HL-60 (cell line): ENCODE data around the gene MPV17L.
"Not testable (repeated sequence)": the region's sequence is repeated elsewhere in the genome, so short reads cannot be mapped to it uniquely, and the experiment has no call there.

Experiments
- POLR2AphosphoS5 ChIP-seq: IDR thresholded peaks from 2 replicates; pipeline ENCODE4 v1.6.1; 2012; ENCODE audit warnings: low read depth
- SPI1 ChIP-seq: IDR thresholded peaks from 2 replicates; pipeline ENCODE4 v1.6.1; 2012; ENCODE audit warnings: low read depth, mild to moderate bottlenecking, borderline replicate concordance
- TF ChIP-seq, protein P1 (sequence below): IDR thresholded peaks from one replicate; pipeline ENCODE4 v1.5.1; 2011; ENCODE audit warnings: low read length, control low read depth, inconsistent platforms; ENCODE audit not compliant: insufficient read depth
- TF ChIP-seq, protein P2 (sequence below): IDR thresholded peaks from 2 replicates; pipeline ENCODE4 v1.6.1; 2012; ENCODE audit warnings: low read depth; ENCODE audit not compliant: insufficient replicate concordance

DNA sequence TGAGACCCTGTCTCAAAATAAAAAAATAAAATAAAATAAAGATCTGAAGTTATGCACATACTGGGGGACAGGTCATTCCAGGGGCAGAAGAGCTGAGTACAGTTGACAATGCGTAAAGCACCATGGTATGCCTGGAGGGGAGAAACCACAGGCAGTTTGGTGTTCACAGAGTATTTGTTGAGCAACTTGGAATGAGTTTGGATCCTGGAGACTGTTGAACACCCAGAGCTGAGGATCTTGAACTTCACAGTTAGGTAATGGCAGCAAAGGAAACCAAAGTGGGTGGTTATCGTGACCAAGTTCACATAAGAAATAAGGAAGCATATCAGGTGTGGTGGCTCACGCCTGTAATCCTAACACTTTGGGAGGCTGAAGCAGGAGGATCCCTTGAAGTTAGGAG, 8.5 kb downstream of the MPV17L start:
- TF ChIP-seq, protein P1, sequence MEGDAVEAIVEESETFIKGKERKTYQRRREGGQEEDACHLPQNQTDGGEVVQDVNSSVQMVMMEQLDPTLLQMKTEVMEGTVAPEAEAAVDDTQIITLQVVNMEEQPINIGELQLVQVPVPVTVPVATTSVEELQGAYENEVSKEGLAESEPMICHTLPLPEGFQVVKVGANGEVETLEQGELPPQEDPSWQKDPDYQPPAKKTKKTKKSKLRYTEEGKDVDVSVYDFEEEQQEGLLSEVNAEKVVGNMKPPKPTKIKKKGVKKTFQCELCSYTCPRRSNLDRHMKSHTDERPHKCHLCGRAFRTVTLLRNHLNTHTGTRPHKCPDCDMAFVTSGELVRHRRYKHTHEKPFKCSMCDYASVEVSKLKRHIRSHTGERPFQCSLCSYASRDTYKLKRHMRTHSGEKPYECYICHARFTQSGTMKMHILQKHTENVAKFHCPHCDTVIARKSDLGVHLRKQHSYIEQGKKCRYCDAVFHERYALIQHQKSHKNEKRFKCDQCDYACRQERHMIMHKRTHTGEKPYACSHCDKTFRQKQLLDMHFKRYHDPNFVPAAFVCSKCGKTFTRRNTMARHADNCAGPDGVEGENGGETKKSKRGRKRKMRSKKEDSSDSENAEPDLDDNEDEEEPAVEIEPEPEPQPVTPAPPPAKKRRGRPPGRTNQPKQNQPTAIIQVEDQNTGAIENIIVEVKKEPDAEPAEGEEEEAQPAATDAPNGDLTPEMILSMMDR = not testable (repeated sequence)
- TF ChIP-seq, protein P2, sequence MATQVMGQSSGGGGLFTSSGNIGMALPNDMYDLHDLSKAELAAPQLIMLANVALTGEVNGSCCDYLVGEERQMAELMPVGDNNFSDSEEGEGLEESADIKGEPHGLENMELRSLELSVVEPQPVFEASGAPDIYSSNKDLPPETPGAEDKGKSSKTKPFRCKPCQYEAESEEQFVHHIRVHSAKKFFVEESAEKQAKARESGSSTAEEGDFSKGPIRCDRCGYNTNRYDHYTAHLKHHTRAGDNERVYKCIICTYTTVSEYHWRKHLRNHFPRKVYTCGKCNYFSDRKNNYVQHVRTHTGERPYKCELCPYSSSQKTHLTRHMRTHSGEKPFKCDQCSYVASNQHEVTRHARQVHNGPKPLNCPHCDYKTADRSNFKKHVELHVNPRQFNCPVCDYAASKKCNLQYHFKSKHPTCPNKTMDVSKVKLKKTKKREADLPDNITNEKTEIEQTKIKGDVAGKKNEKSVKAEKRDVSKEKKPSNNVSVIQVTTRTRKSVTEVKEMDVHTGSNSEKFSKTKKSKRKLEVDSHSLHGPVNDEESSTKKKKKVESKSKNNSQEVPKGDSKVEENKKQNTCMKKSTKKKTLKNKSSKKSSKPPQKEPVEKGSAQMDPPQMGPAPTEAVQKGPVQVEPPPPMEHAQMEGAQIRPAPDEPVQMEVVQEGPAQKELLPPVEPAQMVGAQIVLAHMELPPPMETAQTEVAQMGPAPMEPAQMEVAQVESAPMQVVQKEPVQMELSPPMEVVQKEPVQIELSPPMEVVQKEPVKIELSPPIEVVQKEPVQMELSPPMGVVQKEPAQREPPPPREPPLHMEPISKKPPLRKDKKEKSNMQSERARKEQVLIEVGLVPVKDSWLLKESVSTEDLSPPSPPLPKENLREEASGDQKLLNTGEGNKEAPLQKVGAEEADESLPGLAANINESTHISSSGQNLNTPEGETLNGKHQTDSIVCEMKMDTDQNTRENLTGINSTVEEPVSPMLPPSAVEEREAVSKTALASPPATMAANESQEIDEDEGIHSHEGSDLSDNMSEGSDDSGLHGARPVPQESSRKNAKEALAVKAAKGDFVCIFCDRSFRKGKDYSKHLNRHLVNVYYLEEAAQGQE = not testable (repeated sequence)
- TF ChIP-seq POLR2AphosphoS5, SPI1: not testable (repeated sequence)
